Kidney tubule cell (primary cell): ENCODE data around the gene PSMG4.

Experiments used
- DNase-seq: peaks from one replicate; pipeline ENCODE4 v3.0.0-alpha.2; 2018; ENCODE audit warnings: low spot score

Gene PSMG4

GRCh38 chr6:3252369-3252768 is 6.4 kb upstream of the PSMG4 start:
- no peak for DNase-seq

- DNase-seq: no peak
Observed at GRCh38 chr6:3252861-3253596, 5.7 kb upstream of the PSMG4 start.

GRCh38 chr6:3253597-3253961 is 5.2 kb upstream of the PSMG4 start:
- DNase-seq: no peak

GRCh38 chr6:3258201-3258600 is 546 bp upstream of the PSMG4 start:
- no peak for DNase-seq

GRCh38 chr6:3259491-3259958 is 778 bp downstream of the PSMG4 start:
- DNase-seq: peak; percentile 52

- no peak for DNase-seq
Observed at GRCh38 chr6:3260296-3260695, 1.5 kb downstream of the PSMG4 start.

GRCh38 chr6:3260772-3261517 is 2.2 kb downstream of the PSMG4 start:
- DNase-seq: no peak

- DNase-seq: no peak
Observed at GRCh38 chr6:3261518-3261820, 2.7 kb downstream of the PSMG4 start.

- no peak for DNase-seq
Observed at GRCh38 chr6:3261921-3262320, 3.2 kb downstream of the PSMG4 start.

GRCh38 chr6:3263096-3263495 is 4.3 kb downstream of the PSMG4 start:
- peak; percentile 44 for DNase-seq

- DNase-seq: no peak
Observed at GRCh38 chr6:3264356-3264755, 5.6 kb downstream of the PSMG4 start.

- no peak for DNase-seq
Observed at GRCh38 chr6:3265671-3266070, 6.9 kb downstream of the PSMG4 start.

- DNase-seq: no peak
Observed at GRCh38 chr6:3266170-3266569, 7.4 kb downstream of the PSMG4 start.

- DNase-seq: no peak
Observed at GRCh38 chr6:3267162-3267561, 8.4 kb downstream of the PSMG4 start.

GRCh38 chr6:3268680-3269079 is 9.9 kb downstream of the PSMG4 start:
- DNase-seq: no peak

- no peak for DNase-seq
Observed at GRCh38 chr6:3269281-3269975, 10.7 kb downstream of the PSMG4 start.

- no peak for DNase-seq
Observed at GRCh38 chr6:3270258-3270657, 11.5 kb downstream of the PSMG4 start.

GRCh38 chr6:3271756-3272155 is 13.0 kb downstream of the PSMG4 start:
- DNase-seq: no peak

GRCh38 chr6:3272911-3273547 is 14.3 kb downstream of the PSMG4 start:
- no peak for DNase-seq

GRCh38 chr6:3273707-3274521 is 15.2 kb downstream of the PSMG4 start:
- DNase-seq: no peak
